ENCODE results near the gene HAT1.

GRCh38 chr2:171956135-171956825 is 34.0 kb downstream of the HAT1 start:
- no peak for TF ChIP-seq CTCF (conservative IDR thresholded peaks at IDR 0.05)
- no peak for TF ChIP-seq ZFX (IDR thresholded peaks at IDR 0.05)
